ENCODE data around the gene NPVF.

The NPVF gene, protein sequence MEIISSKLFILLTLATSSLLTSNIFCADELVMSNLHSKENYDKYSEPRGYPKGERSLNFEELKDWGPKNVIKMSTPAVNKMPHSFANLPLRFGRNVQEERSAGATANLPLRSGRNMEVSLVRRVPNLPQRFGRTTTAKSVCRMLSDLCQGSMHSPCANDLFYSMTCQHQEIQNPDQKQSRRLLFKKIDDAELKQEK

DNA sequence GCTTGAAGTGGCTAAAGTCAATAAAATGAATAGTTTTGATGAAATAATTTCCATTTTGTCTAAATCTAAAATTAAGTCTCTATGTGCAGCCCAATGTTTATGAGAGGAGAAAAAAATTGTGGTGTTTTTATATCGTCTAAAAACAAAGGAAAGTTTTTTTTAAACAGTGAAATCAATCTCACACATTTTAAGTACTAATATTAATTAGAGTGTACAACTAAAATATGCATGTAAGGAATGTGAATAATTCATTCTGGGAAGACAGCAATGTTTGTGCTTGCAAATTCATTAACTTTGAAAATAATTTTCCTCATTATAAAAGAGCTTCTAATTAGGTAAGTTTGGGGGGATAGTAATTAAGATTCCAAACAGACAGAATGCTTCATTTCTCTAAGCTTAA is at the start of gene NPVF:
NPVF (minus strand) TSS at position 101 of the 400 bp plus-strand sequence; CDS start at position 54, 47 bp downstream.
- Histone ChIP-seq H3K27me3 (ENCODE audit: insufficient read depth, poor library complexity, severe bottlenecking) (peaks cover 13% of the 10 kb centered on the region), H3K27ac (ENCODE audit: poor library complexity, severe bottlenecking) (no peak within 1 kb of the TSS), H3K9me3 (ENCODE audit: severe bottlenecking) (no peaks in the 10 kb centered on the region), H3K36me3 (ENCODE audit: low read depth) (no peaks in the 10 kb centered on the region), H3K4me3 (ENCODE audit: severe bottlenecking) (no peak within 1 kb of the TSS), H3K4me1 (ENCODE audit: insufficient read depth, poor library complexity, severe bottlenecking) (no peaks in the 10 kb centered on the region)
- no peak for DNase-seq (ENCODE audit: low spot score)
- ATAC-seq (ENCODE audit: low read depth): no peak
- TF ChIP-seq, protein P1, sequence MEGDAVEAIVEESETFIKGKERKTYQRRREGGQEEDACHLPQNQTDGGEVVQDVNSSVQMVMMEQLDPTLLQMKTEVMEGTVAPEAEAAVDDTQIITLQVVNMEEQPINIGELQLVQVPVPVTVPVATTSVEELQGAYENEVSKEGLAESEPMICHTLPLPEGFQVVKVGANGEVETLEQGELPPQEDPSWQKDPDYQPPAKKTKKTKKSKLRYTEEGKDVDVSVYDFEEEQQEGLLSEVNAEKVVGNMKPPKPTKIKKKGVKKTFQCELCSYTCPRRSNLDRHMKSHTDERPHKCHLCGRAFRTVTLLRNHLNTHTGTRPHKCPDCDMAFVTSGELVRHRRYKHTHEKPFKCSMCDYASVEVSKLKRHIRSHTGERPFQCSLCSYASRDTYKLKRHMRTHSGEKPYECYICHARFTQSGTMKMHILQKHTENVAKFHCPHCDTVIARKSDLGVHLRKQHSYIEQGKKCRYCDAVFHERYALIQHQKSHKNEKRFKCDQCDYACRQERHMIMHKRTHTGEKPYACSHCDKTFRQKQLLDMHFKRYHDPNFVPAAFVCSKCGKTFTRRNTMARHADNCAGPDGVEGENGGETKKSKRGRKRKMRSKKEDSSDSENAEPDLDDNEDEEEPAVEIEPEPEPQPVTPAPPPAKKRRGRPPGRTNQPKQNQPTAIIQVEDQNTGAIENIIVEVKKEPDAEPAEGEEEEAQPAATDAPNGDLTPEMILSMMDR (IDR thresholded peaks at IDR 0.05; ENCODE audit: poor library complexity, severe bottlenecking): no peak

DNA sequence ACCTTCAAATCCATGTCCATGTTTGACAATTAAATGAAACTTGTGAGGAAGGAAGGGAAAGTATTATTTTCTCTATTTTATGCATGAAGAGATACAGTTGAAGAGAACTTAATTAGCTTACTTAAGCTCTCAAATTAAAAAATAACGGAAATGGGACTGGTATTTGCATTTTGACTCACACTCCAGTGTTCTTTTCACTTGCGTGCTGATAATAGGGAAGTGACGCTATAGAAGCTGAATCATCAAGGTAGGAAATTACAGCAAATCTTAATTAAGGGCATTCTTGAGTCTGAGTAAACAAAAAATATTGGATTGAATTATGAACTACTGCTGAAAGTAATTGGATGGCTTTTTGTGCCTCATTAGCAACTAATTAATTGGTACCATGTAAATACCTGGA is 44.0 kb upstream of the NPVF start:
- H3K27me3 ChIP-seq (ENCODE audit: insufficient read depth, poor library complexity, severe bottlenecking): peaks cover 2% of the 10 kb centered on the region
- no peaks in the 10 kb centered on the region for H3K36me3 ChIP-seq (ENCODE audit: low read depth)
- no peak overlapping the region for H3K27ac ChIP-seq (ENCODE audit: poor library complexity, severe bottlenecking)
- no peak overlapping the region for H3K4me3 ChIP-seq (ENCODE audit: severe bottlenecking)
- DNase-seq (ENCODE audit: low spot score) (no peak), ATAC-seq (ENCODE audit: low read depth) (no peak)
- TF ChIP-seq, protein P1 (IDR thresholded peaks at IDR 0.05; ENCODE audit: poor library complexity, severe bottlenecking): no peak
- no peaks in the 10 kb centered on the region for H3K4me1 ChIP-seq (ENCODE audit: insufficient read depth, poor library complexity, severe bottlenecking)
- no peaks in the 10 kb centered on the region for H3K9me3 ChIP-seq (ENCODE audit: severe bottlenecking)

DNA sequence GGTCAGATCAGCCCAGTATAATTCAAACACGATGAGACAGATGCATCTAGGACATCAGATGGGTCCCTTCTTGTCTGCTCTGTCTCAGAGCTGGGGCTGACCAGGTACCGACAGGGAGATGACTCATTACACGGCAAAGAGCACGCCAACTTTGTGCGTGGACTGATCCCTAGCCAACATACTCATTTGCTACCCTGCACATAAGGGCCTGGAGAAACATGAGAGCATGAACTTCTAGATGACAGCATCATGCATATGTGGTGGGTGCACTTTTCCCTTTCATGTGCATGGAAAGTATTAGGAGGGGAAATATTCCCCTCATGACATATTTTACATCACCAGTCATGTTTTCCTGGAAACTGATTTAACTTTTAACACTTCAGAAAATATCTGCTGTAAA is 35.1 kb upstream of the NPVF start:
- DNase-seq (ENCODE audit: low spot score) (no peak), ATAC-seq (ENCODE audit: low read depth) (no peak)
- Histone ChIP-seq H3K4me3 (ENCODE audit: severe bottlenecking) (no peak overlapping the region), H3K36me3 (ENCODE audit: low read depth) (no peaks in the 10 kb centered on the region), H3K9me3 (ENCODE audit: severe bottlenecking) (no peaks in the 10 kb centered on the region), H3K27me3 (ENCODE audit: insufficient read depth, poor library complexity, severe bottlenecking) (peaks cover 5% of the 10 kb centered on the region), H3K4me1 (ENCODE audit: insufficient read depth, poor library complexity, severe bottlenecking) (peaks cover 12% of the 10 kb centered on the region), H3K27ac (ENCODE audit: poor library complexity, severe bottlenecking) (no peak overlapping the region)
- TF ChIP-seq, protein P1 (IDR thresholded peaks at IDR 0.05; ENCODE audit: poor library complexity, severe bottlenecking): no peak

DNA sequence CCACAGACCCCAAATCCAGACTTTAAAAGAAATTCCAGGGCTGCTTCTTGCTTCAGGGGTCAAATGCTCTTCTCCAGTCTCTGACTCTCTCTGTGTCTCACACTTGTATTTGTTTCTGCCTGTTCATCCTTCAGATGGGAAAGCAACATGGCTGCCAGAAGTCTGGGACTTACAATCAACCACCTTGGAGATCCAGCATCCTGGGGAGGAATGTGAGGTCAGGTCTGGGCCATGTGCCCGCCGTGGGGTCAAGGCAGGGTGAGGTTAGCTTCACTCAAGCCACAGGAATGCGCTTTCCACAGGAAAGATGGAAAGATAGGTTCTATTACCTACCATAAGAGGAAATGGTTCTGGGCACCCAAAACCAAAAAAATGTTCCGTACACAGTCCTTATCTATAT is 34.3 kb upstream of the NPVF start:
- Histone ChIP-seq H3K36me3 (ENCODE audit: low read depth) (no peaks in the 10 kb centered on the region), H3K9me3 (ENCODE audit: severe bottlenecking) (no peaks in the 10 kb centered on the region), H3K4me3 (ENCODE audit: severe bottlenecking) (no peak overlapping the region), H3K4me1 (ENCODE audit: insufficient read depth, poor library complexity, severe bottlenecking) (peaks cover 12% of the 10 kb centered on the region), H3K27me3 (ENCODE audit: insufficient read depth, poor library complexity, severe bottlenecking) (peaks cover 3% of the 10 kb centered on the region), H3K27ac (ENCODE audit: poor library complexity, severe bottlenecking) (no peak overlapping the region)
- peak; percentile 70 for ATAC-seq (ENCODE audit: low read depth)
- TF ChIP-seq, protein P1 (IDR thresholded peaks at IDR 0.05; ENCODE audit: poor library complexity, severe bottlenecking): no peak
- no peak for DNase-seq (ENCODE audit: low spot score)

DNA sequence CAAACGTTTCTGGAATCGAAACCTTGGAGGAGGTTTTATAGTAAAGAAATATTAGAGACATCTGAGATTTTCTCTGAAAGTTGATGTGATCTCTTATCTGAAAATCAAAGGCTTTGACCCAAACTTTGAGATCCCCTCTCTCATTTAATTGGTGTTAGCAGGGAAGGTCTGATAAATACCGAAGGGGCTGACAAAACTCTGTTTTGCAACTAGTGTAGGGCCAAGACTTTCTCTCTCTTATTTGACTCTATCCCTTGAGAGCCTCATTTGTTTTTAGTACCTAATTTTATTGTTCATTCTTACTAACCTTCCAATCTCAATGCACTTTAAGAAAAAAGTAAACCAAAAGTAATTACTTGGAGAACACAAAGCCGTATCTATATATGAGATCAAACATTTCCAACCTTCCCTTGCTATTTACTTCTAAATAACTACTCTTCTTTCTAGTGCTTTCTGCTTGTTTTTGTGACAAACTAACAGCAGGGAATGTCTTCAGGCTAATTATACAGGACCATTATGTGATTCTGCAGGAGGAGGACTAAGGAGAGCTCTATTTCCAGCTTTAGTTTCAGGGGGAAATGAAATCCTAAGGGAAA is 33.4 kb upstream of the NPVF start:
- DNase-seq (ENCODE audit: low spot score): no peak
- H3K27me3 ChIP-seq (ENCODE audit: insufficient read depth, poor library complexity, severe bottlenecking): peaks cover 3% of the 10 kb centered on the region
- H3K4me3 ChIP-seq (ENCODE audit: severe bottlenecking): no peak overlapping the region
- TF ChIP-seq, protein P1 (IDR thresholded peaks at IDR 0.05; ENCODE audit: poor library complexity, severe bottlenecking): no peak
- H3K27ac ChIP-seq (ENCODE audit: poor library complexity, severe bottlenecking): no peak overlapping the region
- ATAC-seq (ENCODE audit: low read depth): no peak
- H3K9me3 ChIP-seq (ENCODE audit: severe bottlenecking): no peaks in the 10 kb centered on the region
- no peaks in the 10 kb centered on the region for H3K36me3 ChIP-seq (ENCODE audit: low read depth)
- H3K4me1 ChIP-seq (ENCODE audit: insufficient read depth, poor library complexity, severe bottlenecking): peaks cover 12% of the 10 kb centered on the region

Measured in RWPE2 (cell line).